Neural progenitor cell (in vitro differentiated cells): ENCODE results near the gene COLEC11. TPM values are rescaled to one million over a fixed set of nuclear protein-coding genes. Genes with fewer than 3 reads are reported as not detected.

Experiments
- DNase-seq: peaks from one replicate; pipeline ENCODE4 v3.0.0-alpha.2; 2016; ENCODE audit warnings: low spot score
- H2AFZ ChIP-seq: fragments of 200-600 bp; sonication (generic); replicated peaks from 2 replicates; pipeline ENCODE4 v1.6.1; 2016; ENCODE audit warnings: antibody characterized with exemption
- H3F3A ChIP-seq: fragments of 200-600 bp; sonication (generic); 2 replicates; pipeline ENCODE4 v1.6.1; 2016; ENCODE audit warnings: antibody characterized with exemption, low read depth
- H3K27ac ChIP-seq: fragments of 200-600 bp; sonication (generic); 2 replicates; pipeline ENCODE4 v1.5.1; 2016; ENCODE audit warnings: mild to moderate bottlenecking
- H3K27me3 ChIP-seq: fragments of 200-600 bp; sonication (generic); 2 replicates; pipeline ENCODE4 v1.6.1; 2016; ENCODE audit warnings: mild to moderate bottlenecking, moderate library complexity
- H3K36me3 ChIP-seq: fragments of 200-600 bp; sonication (generic); 2 replicates; pipeline ENCODE4 v1.5.1; 2016
- H3K4me1 ChIP-seq: fragments of 200-600 bp; sonication (generic); 2 replicates; pipeline ENCODE4 v1.6.1; 2016; ENCODE audit warnings: mixed run types
- H3K4me2 ChIP-seq: fragments of 200-600 bp; sonication (generic); 2 replicates; pipeline ENCODE4 v1.6.1; 2016
- H3K4me3 ChIP-seq: fragments of 200-600 bp; sonication (generic); 2 replicates; pipeline ENCODE4 v1.5.1; 2016
- H3K79me2 ChIP-seq: fragments of 200-600 bp; sonication (generic); 2 replicates; pipeline ENCODE4 v1.6.1; 2016; ENCODE audit warnings: low read depth
- H3K9ac ChIP-seq: fragments of 200-600 bp; sonication (generic); 2 replicates; pipeline ENCODE4 v1.6.1; 2016
- H3K9me3 ChIP-seq: fragments of 200-600 bp; sonication (generic); 2 replicates; pipeline ENCODE4 v1.5.1; 2016; ENCODE audit warnings: low read depth
- H4K20me1 ChIP-seq: fragments of 200-600 bp; sonication (generic); 2 replicates; pipeline ENCODE4 v1.6.1; 2016; ENCODE audit warnings: low read depth
- H3K27ac Mint-ChIP-seq: 3 replicates; pipeline ENCODE4 v1.8.0; 2021; ENCODE audit warnings: mixed read lengths
- H3K27me3 Mint-ChIP-seq: 2 replicates; pipeline ENCODE4 v1.8.0; 2022; ENCODE audit warnings: low read depth, mild to moderate bottlenecking, inconsistent platforms, moderate library complexity, mixed read lengths; ENCODE audit not compliant: insufficient read depth
- H3K36me3 Mint-ChIP-seq: 3 replicates; pipeline ENCODE4 v1.8.0; 2021; ENCODE audit warnings: mixed read lengths
- H3K4me1 Mint-ChIP-seq: 3 replicates; pipeline ENCODE4 v1.8.0; 2021; ENCODE audit warnings: mixed read lengths
- H3K4me3 Mint-ChIP-seq: 3 replicates; pipeline ENCODE4 v1.8.0; 2021; ENCODE audit warnings: mild to moderate bottlenecking, moderate library complexity, mixed read lengths
- H3K9me3 Mint-ChIP-seq: 3 replicates; pipeline ENCODE4 v1.8.0; 2020; ENCODE audit warnings: mixed read lengths
- CTCF ChIP-seq: fragments of 200-600 bp; sonication (generic); IDR thresholded peaks from 2 replicates; pipeline ENCODE4 v1.5.1; 2017; ENCODE audit warnings: antibody characterized with exemption, mild to moderate bottlenecking
- EZH2 ChIP-seq: fragments of 200-600 bp; sonication (generic); IDR thresholded peaks from 2 replicates; pipeline ENCODE4 v1.6.1; 2017; ENCODE audit warnings: antibody characterized with exemption, mild to moderate bottlenecking, moderate library complexity
- EZH2phosphoT487 ChIP-seq: fragments of 200-600 bp; sonication (generic); IDR thresholded peaks from 2 replicates; pipeline ENCODE4 v1.6.1; 2017; ENCODE audit warnings: antibody characterized with exemption
- total RNA-seq: library from RNA; depleted of rRNA; stranded (reverse); fragments of >200 nt; gene quantifications from 2 replicates; pipeline ENCODE4 v1.2.3, GENCODE V29; 2015; ENCODE audit warnings: low replicate concordance

Gene COLEC11
- total RNA-seq, 1 donor from 2014 or later, result not detected

DNA sequence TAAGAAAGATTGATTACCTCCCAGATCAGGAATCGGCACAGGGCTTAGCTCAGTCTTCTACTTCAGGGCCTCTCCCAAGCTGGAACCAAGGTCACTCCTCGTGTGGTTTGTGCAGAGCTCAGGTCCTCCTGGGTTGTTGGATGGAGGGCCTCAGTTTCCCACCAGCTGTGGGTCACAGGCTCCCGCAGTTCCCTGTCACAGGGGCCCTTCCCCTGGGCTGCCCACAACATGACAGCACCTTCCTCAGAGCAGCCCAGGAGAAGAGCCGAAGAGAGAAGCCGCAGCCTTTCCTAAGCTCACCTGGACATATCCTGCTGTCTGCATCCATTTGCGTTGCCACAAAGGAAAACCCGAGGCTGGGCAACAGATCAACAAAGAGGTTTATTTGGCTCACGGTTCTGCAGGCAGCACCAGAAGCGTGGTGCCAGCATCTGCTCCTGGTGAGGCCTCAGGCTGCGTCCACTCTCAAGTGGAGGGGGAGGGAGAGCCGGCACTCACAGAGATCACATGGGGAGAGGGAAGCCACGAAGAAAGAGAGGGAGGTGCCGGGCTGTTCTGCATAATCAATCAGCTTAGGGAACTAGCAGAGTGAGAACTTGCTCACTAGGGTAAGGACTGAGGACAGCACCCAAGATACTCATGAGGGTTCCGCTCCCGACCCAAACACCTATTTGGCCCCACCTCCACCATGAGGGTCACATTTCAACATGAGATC lies 50.1 kb downstream of the COLEC11 start:
- Histone ChIP-seq H3K27ac (no peak overlapping the region), H3K36me3 (no peaks in the 10 kb centered on the region), H3K4me1 (no peaks in the 10 kb centered on the region), H3F3A (peaks cover 3% of the 10 kb centered on the region), H3K9ac (no peak overlapping the region), H3K79me2 (no peaks in the 10 kb centered on the region), H3K4me2 (no peak overlapping the region), H3K27me3 (no peaks in the 10 kb centered on the region), H4K20me1 (no peaks in the 10 kb centered on the region), H3K9me3 (no peaks in the 10 kb centered on the region), H3K4me3 (no peak overlapping the region), H2AFZ (no peak overlapping the region)
- Mint-ChIP-seq H3K4me1 (peaks cover 6% of the 10 kb centered on the region), H3K4me3 (no peak overlapping the region), H3K27ac (no peak overlapping the region), H3K36me3 (no peaks in the 10 kb centered on the region), H3K27me3 (peaks cover 5% of the 10 kb centered on the region), H3K9me3 (no peaks in the 10 kb centered on the region)
- no peak for TF ChIP-seq EZH2phosphoT487
- TF ChIP-seq EZH2, result no peak
- TF ChIP-seq CTCF, result no peak
- DNase-seq, result no peak

GRCh38 chr2:3645745-3646389 lies 51.0 kb downstream of the COLEC11 start:
- H3K4me1 Mint-ChIP-seq, result peaks cover 11% of the 10 kb centered on the region
- H3K9me3 Mint-ChIP-seq, result no peaks in the 10 kb centered on the region
- Histone ChIP-seq H2AFZ (no peak overlapping the region), H3K9ac (no peak overlapping the region), H3K9me3 (no peaks in the 10 kb centered on the region), H3K4me3 (no peak overlapping the region), H4K20me1 (no peaks in the 10 kb centered on the region), H3K27ac (no peak overlapping the region), H3K36me3 (no peaks in the 10 kb centered on the region), H3F3A (peaks cover 3% of the 10 kb centered on the region), H3K79me2 (no peaks in the 10 kb centered on the region), H3K27me3 (no peaks in the 10 kb centered on the region), H3K4me1 (peaks cover 3% of the 10 kb centered on the region), H3K4me2 (no peak overlapping the region)
- no peak overlapping the region for H3K27ac Mint-ChIP-seq
- no peaks in the 10 kb centered on the region for H3K36me3 Mint-ChIP-seq
- no peak for TF ChIP-seq EZH2phosphoT487
- TF ChIP-seq CTCF, result no peak
- no peak for TF ChIP-seq EZH2
- no peak overlapping the region for H3K4me3 Mint-ChIP-seq
- peaks cover 5% of the 10 kb centered on the region for H3K27me3 Mint-ChIP-seq
- no peak for DNase-seq

GRCh38 chr2:3646446-3646845 lies 51.5 kb downstream of the COLEC11 start:
- H3K27me3 ChIP-seq, result no peaks in the 10 kb centered on the region
- peaks cover 15% of the 10 kb centered on the region for H3K4me1 Mint-ChIP-seq
- no peak overlapping the region for H3K27ac ChIP-seq
- H3K4me3 ChIP-seq, result no peak overlapping the region
- no peak for DNase-seq
- peaks cover 4% of the 10 kb centered on the region for H3F3A ChIP-seq
- H3K4me3 Mint-ChIP-seq, result no peak overlapping the region
- no peaks in the 10 kb centered on the region for H3K9me3 Mint-ChIP-seq
- TF ChIP-seq EZH2phosphoT487, result no peak
- TF ChIP-seq CTCF, result no peak
- no peaks in the 10 kb centered on the region for H3K36me3 Mint-ChIP-seq
- no peak overlapping the region for H2AFZ ChIP-seq
- H3K79me2 ChIP-seq, result no peaks in the 10 kb centered on the region
- no peak overlapping the region for H3K9ac ChIP-seq
- peaks cover 3% of the 10 kb centered on the region for H3K4me1 ChIP-seq
- H4K20me1 ChIP-seq, result no peaks in the 10 kb centered on the region
- no peak overlapping the region for H3K4me2 ChIP-seq
- H3K36me3 ChIP-seq, result no peaks in the 10 kb centered on the region
- no peak overlapping the region for H3K27ac Mint-ChIP-seq
- H3K9me3 ChIP-seq, result no peaks in the 10 kb centered on the region
- peaks cover 6% of the 10 kb centered on the region for H3K27me3 Mint-ChIP-seq
